Raji (cell line): Measurements from ENCODE around the gene TSPAN13.

ENCODE experiments used
- POLR2A ChIP-seq: IDR thresholded peaks from 2 replicates; pipeline ENCODE4 v1.6.1; 2011; ENCODE audit warnings: low read depth, low read length, control low read depth; ENCODE audit not compliant: insufficient read depth

TSPAN13 gene

GRCh38 chr7:16786257-16786656 lies 32.7 kb downstream of the TSPAN13 start:
- no peak for TF ChIP-seq POLR2A

- no peak for TF ChIP-seq POLR2A
These were observed 33.6 kb downstream of the TSPAN13 start for GRCh38 chr7:16787127-16787526.

GRCh38 chr7:16791071-16791470 lies 37.5 kb downstream of the TSPAN13 start:
- no peak for TF ChIP-seq POLR2A

- TF ChIP-seq POLR2A = no peak
These were observed 38.5 kb downstream of the TSPAN13 start for GRCh38 chr7:16791905-16792698.

- TF ChIP-seq POLR2A = no peak
These were observed 41.4 kb downstream of the TSPAN13 start for GRCh38 chr7:16794986-16795385.

- no peak for TF ChIP-seq POLR2A
These were observed 42.1 kb downstream of the TSPAN13 start for GRCh38 chr7:16795624-16796023.

GRCh38 chr7:16801111-16801542 lies 47.6 kb downstream of the TSPAN13 start:
- TF ChIP-seq POLR2A = no peak

- TF ChIP-seq POLR2A = no peak
These were observed 48.0 kb downstream of the TSPAN13 start for GRCh38 chr7:16801579-16801978.

GRCh38 chr7:16803125-16803524 lies 49.6 kb downstream of the TSPAN13 start:
- no peak for TF ChIP-seq POLR2A

GRCh38 chr7:16803881-16804673 lies 50.5 kb downstream of the TSPAN13 start:
- no peak for TF ChIP-seq POLR2A

GRCh38 chr7:16804674-16805439 lies 51.3 kb downstream of the TSPAN13 start, which contains the start of gene AGR2:
AGR2 (minus strand) TSS chr7:16804999; CDS start chr7:16801796, 3,203 bp downstream.
- TF ChIP-seq POLR2A = no peak

- TF ChIP-seq POLR2A = no peak
These were observed 51.9 kb downstream of the TSPAN13 start for GRCh38 chr7:16805441-16805840.

GRCh38 chr7:16810112-16810511 lies 56.6 kb downstream of the TSPAN13 start:
- no peak for TF ChIP-seq POLR2A

GRCh38 chr7:16810573-16810972 lies 57.0 kb downstream of the TSPAN13 start:
- no peak for TF ChIP-seq POLR2A

GRCh38 chr7:16811551-16811950 lies 58.0 kb downstream of the TSPAN13 start:
- TF ChIP-seq POLR2A = no peak
